Umbilical cord (tissue), 2 donors: Measurements from ENCODE around the gene PPP6R2. TPM values are rescaled to one million over a fixed set of nuclear protein-coding genes. Genes with fewer than 3 reads are reported as not detected.

Source experiments
- DNase-seq: peaks from one replicate; pipeline ENCODE4 v3.0.0-alpha.2; 2015; ENCODE audit warnings: low spot score
- total RNA-seq: library from RNA; depleted of rRNA; stranded (reverse); fragments of >200 nt; gene quantifications from one replicate; pipeline ENCODE4 v1.2.3, GENCODE V29; 2014; ENCODE audit warnings: low replicate concordance; ENCODE audit not compliant: insufficient read depth

PPP6R2 gene
- total RNA-seq, 1 donor from 2014 or later = 43.8 TPM

DNA sequence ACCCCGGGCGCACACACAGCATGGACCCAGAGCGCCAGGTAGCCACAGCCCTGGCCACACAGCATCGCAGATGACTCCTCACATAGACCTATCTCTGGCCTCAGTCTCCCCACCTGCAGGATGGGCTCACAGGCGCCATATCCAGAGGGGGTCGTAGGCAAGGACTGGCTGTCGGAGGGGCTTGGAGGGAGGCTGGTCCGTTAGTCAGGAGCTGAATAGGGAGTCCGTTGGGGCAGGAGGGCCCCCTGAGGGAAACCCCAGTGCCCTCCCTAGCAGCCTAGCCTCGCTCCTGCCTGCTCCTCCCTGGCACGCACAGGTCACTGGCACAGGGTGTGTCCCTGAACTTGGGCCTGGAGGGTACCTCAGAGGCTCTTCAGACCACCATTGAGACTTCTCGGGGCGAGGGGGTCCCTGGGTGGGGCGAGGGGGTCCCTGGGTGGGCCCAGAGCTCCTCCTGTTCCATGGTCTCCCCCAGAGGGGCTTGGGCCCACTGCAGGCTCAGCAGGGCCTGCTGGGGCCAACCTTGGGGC lies 37.7 kb upstream of the PPP6R2 start:
- no peak for DNase-seq

GRCh38 chr22:50305923-50306566 lies 37.1 kb upstream of the PPP6R2 start:
- peak; percentile 97 for DNase-seq

- peak; percentile 90 for DNase-seq
Observed at GRCh38 chr22:50306753-50307749, 36.1 kb upstream of the PPP6R2 start, which contains the start of gene PLXNB2. PLXNB2 (minus strand) TSS chr22:50307646; CDS start chr22:50290584, 17,062 bp downstream.

- DNase-seq = peak; percentile 31
Observed at GRCh38 chr22:50307890-50308596, 35.1 kb upstream of the PPP6R2 start.

DNA sequence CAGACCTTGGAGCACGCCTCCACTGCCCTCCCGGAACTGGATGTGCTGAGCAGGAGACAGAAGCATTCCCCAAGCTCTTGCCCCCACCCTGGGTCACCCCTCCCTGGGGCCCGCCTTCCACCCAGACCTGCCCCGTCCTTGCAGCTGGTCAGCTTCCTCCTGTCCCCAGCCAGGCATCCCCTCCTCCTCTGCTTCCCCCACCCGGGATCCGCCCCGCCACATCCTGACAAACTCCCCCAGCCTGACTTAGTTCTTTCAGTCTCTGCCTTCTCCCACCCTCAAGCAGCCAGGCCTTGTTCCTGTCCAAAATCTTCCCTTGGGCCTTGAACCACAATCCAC lies 34.6 kb upstream of the PPP6R2 start:
- peak; percentile 93 for DNase-seq

- DNase-seq = peak; percentile 31
Observed at GRCh38 chr22:50308986-50309600, 34.0 kb upstream of the PPP6R2 start.

DNA sequence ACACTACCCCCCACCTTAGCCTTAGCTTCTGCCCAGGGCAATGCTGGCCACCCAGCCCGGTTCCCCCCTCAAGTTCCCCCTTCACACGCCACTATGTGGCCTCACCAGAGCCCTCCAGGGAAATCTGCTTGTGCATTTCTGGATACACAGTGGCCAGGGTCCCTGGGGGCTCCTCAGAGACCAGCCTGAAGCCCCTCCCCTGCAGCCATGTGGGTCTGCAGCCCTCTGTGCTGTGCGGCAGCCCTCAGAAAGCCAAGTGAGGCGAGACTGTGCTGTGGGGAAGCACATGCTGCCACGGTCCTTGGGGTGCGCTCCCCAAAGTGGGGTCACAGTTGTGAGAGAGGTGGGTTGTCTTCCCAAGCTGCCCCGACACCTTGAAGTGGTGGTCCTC lies 33.5 kb upstream of the PPP6R2 start:
- peak; percentile 20 for DNase-seq

DNA sequence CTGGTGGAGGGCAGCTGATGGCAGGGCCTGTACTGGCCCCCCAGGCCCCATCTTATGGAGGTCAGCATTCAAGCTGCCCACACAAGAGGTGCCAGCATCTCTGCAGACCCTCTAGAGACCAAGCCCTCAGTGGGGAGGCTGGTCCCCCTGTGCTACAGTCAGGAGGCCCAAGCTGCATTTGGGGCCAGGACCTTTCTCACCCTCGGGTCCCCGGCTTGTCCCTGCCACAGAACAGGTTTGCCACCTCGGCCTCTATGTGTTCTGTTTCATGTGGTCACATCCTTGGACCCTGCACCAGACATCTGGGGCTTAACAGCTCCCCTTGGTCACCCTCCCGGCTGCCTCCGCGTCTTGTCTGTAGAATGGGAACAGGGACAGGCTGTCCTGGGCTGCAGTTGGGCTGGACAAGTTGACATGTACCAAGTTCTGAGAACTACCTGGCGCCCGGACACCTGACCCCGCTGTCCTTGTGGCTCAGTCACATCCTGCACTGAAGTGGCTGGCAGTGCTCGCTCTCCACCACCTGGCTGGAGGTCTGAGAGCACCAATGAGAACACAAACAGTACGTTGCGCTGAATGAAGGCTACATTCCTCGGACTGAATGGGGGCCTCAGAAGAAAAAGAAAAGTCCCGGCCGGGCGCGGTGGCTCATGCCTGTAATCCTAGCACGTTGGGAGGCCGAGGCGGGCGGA lies 33.0 kb upstream of the PPP6R2 start:
- no peak for DNase-seq

- no peak for DNase-seq
Observed at GRCh38 chr22:50310949-50311444, 32.1 kb upstream of the PPP6R2 start.

DNA sequence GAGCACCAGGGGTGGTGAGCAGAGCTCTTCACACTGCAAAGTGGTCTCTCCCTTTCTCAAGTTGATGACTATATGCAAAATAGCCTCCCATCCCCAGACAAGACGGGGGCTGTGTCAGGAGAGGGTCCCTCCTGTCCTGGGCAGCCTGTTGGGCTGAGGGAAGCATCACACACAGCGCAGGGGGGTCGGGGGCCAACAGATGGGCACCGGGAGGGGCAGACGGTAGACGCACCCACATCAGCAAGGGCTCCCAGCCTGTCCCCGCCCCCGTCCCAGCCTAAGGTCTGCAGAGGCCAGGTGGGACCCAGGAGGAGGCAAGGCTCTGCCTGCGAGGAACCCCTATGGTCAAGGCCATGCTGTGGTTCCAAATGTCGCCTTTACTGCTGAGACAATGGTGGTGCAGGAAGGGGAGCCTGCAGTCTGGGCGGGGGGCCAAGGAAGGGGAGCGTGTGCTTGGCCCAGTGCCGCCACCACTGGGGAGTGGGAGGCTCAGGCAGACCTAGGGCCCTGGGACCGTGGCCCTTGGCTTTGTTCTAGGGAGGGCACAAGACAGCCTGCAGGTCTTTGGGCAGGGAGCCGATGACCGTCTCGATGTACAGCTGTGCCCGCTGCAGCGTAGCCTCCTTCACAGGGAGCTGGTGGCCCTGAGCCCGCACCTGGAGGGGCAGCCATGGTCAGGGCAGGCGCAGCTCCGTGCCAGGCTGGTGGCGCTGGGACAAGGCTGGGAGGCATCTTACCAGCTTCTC lies 31.3 kb upstream of the PPP6R2 start:
- DNase-seq = no peak

GRCh38 chr22:50312371-50312770 lies 30.8 kb upstream of the PPP6R2 start:
- no peak for DNase-seq

- no peak for DNase-seq
Observed at GRCh38 chr22:50313021-50313420, 30.1 kb upstream of the PPP6R2 start.

DNA sequence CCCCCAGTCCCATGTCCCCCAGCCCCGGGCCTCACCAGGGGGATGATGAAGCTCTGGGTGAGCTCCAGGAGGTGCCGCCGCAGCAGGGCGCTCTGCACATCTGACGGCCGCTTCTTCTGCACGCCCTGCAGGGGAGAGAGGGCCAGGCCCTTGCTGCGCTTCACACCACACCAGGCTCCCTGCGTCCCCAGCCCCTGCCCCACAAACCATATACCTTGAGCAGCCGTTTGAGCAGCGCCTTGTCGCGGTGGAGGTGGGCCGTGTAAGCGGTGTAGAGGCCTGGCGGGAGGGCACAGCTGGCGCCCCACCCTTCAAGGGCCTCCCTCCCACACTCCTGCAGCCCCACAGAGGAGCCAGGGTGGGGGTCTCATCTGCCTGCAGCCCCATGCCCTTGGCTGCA lies 29.5 kb upstream of the PPP6R2 start:
- no peak for DNase-seq

DNA sequence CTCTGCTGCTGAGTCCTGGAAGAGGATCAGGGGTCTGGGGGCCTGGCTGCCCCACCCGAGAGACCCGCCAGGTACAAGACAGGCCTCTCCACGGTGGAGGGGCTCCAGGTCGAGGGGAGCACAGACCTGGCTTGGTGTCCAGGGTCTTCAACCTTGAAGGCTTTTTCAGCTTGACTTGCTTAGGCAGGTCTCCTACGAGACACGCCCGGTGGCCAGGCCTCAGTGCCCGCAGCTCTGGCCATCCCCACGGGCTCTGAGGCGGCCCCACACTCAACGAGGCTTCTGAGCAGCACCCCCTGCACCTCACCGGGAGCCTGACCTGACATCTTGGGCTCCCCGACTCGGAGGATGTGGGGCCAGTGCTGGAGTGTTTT lies 29.1 kb upstream of the PPP6R2 start:
- DNase-seq = no peak

GRCh38 chr22:50314455-50315288 lies 28.5 kb upstream of the PPP6R2 start:
- DNase-seq = peak; percentile 61

- no peak for DNase-seq
Observed at GRCh38 chr22:50315289-50316113, 27.6 kb upstream of the PPP6R2 start.

DNA sequence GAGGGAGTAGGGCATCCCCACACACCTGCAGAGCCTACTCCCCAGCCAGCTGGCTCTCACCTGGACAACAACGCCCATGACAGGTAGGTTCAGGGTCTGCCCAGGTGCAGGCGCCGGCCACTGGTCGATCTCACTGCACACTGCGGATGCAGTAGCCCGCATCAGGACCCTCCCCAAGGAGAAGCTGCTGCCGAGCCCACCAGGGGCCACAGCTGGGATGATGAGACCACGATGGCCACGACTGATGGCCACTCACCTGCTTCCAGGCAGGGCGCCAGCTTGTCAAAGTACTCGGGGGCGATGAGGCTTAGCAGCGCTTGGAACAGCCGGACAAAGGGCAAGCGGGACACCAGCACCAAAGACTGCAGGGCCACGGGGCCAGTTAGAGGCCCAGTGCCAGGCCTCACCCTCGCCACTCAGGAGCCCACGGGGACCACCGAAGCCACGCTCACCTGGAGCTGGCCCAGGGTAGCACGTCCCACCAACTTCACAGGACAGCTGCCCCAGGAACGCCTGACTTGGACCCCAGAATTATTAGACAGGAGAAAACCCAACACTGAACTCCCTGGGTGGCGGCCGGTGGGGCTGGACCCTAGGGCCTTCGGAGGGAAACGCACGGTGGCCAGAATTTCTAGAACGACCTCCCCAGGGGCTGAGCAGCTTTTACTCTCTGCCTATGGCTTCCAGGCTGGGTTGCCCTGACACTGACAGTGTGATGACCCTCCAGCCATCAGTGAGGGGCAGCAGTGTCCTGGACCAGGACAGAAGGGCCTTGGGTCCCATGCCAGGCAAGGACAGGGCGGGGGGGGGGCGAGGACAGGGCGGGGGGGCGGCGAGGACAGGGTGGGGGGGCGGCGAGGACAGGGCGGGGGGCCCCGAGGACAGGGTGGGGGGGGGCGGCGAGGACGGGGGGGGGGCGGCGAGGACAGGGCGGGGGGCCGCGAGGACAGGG lies 26.7 kb upstream of the PPP6R2 start:
- no peak for DNase-seq
